COLO829 (cell line): ENCODE results near the gene SCYL1.

ENCODE experiments used
- DNase-seq: peaks from one replicate; pipeline ENCODE4 v3.0.0; 2012; ENCODE audit warnings: low spot score

The SCYL1 gene

DNA sequence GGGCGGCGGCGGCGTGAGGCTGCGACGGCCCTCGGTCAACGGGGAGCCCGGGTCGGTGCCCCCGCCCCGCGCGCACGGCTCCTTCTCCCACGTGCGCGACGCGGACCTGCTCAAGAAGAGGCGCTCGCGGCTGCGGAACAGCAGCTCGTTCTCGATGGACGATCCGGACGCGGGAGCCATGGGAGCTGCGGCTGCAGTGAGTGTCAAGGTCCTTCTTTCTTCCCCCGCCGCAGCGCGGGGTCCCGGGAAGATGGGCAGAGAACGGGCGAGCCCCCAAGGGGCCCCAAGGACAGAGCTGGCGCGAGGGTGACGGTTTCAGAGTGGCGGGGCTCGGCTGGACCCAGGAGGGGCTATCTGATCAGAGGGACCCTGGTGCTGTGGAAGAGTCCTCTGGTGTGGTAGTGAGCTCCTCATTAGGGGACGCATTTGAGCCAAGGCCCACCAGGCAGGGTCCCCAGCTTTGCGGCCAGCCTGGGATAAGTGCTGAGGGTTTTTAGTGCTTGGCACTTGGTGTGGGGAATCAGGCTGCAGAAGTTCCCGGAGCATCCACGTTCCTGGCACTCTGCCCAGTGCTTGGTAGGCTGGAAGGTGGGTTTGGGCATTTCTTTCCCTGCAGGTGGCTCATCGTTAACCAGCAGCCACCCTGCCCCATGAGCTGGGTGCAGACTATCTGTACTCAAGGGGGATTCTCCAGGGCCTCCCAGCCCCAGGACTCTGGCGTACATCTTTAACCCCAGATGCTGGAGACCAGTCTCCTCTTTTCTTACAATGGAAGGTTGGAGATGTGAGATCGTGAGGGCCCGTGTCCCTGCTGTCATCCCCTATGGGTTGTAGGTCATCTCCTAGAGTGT, 60.7 kb downstream of the SCYL1 start:
- no peak for DNase-seq

DNA sequence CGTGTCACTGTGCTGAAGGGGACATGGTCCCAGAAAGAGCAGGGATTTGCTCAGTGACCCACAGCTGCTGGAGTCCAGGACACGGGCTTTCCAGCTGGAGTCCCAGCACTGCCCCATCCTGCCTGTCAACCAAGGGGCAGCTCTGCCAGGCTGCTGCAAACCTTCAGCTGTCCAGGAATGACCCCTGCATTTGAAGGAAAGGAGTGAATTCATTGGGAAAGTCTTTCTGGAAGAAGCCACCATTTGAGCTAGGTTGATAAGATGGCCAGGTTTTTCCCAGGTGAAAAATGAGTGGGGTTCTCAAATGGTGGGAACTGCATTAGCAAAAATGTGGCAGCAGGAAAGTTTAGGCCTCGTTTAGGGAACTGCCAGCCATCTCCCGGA, 61.4 kb downstream of the SCYL1 start:
- no peak for DNase-seq

DNA sequence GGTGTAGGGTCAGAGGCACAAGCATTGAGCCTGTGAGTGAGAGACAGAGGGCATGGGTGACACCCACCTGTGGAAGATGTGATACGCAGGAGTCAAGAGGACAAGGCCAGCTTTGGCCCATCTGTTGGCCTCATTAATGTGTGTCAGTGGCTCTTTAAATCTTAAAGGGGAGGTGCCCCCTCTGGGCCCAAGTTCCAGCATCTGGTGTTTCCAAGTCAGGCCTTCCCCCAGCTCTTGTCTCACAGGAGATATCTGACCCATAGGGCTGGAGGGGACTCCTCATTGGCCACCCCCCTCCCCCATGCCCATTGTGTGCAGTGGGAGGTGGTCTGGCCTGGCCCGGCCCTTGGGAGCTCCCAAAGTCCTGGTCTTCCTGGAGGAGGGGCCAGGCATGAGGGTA, 61.8 kb downstream of the SCYL1 start:
- DNase-seq, result no peak
